ENCODE results near the gene GLI3. TPM values are rescaled to one million over a fixed set of nuclear protein-coding genes. Genes with fewer than 3 reads are reported as not detected.
A peak's percentile ranks its signal among the peaks of the same experiment; 100 is the strongest.

GLI3 gene
- total RNA-seq, 1 donor from 2014 or later, result 17.1 TPM

- DNase-seq (ENCODE audit: low spot score), result peak; percentile 72
Observed at GRCh38 chr7:42236266-42236975, 588 bp downstream of the GLI3 start.

- DNase-seq (ENCODE audit: low spot score), result peak; percentile 37
Observed at GRCh38 chr7:42235741-42236161, 1.3 kb downstream of the GLI3 start.

- DNase-seq (ENCODE audit: low spot score), result no peak
Observed at GRCh38 chr7:42234736-42235135, 2.3 kb downstream of the GLI3 start.

- DNase-seq (ENCODE audit: low spot score), result peak; percentile 91
Observed at GRCh38 chr7:42233695-42234331, 3.2 kb downstream of the GLI3 start.

GRCh38 chr7:42233171-42233570, 3.8 kb downstream of the GLI3 start:
- peak; percentile 98 for DNase-seq (ENCODE audit: low spot score)

- DNase-seq (ENCODE audit: low spot score), result peak; percentile 90
Observed at GRCh38 chr7:42232275-42232674, 4.7 kb downstream of the GLI3 start.

GRCh38 chr7:42231043-42231787, 5.8 kb downstream of the GLI3 start:
- no peak for DNase-seq (ENCODE audit: low spot score)

- peak; percentile 35 for DNase-seq (ENCODE audit: low spot score)
Observed at GRCh38 chr7:42227936-42228591, 8.9 kb downstream of the GLI3 start.

- no peak for DNase-seq (ENCODE audit: low spot score)
Observed at GRCh38 chr7:42227541-42227935, 9.5 kb downstream of the GLI3 start.

- DNase-seq (ENCODE audit: low spot score), result peak; percentile 60
Observed at GRCh38 chr7:42227021-42227420, 10.0 kb downstream of the GLI3 start.

GRCh38 chr7:42226354-42226941, 10.6 kb downstream of the GLI3 start:
- DNase-seq (ENCODE audit: low spot score), result no peak

- no peak for DNase-seq (ENCODE audit: low spot score)
Observed at GRCh38 chr7:42224391-42225003, 12.5 kb downstream of the GLI3 start.

- no peak for DNase-seq (ENCODE audit: low spot score)
Observed at GRCh38 chr7:42222891-42223290, 14.1 kb downstream of the GLI3 start.

GRCh38 chr7:42222125-42222524, 14.9 kb downstream of the GLI3 start:
- no peak for DNase-seq (ENCODE audit: low spot score)

GRCh38 chr7:42221304-42221703, 15.7 kb downstream of the GLI3 start:
- no peak for DNase-seq (ENCODE audit: low spot score)

- peak; percentile 55 for DNase-seq (ENCODE audit: low spot score)
Observed at GRCh38 chr7:42219447-42219846, 17.6 kb downstream of the GLI3 start.

GRCh38 chr7:42218248-42218647, 18.8 kb downstream of the GLI3 start:
- no peak for DNase-seq (ENCODE audit: low spot score)

- DNase-seq (ENCODE audit: low spot score), result no peak
Observed at GRCh38 chr7:42217548-42217947, 19.5 kb downstream of the GLI3 start.

GRCh38 chr7:42217053-42217452, 20.0 kb downstream of the GLI3 start:
- no peak for DNase-seq (ENCODE audit: low spot score)

GRCh38 chr7:42214060-42214679, 22.8 kb downstream of the GLI3 start:
- DNase-seq (ENCODE audit: low spot score), result no peak

GRCh38 chr7:42213093-42213492, 23.9 kb downstream of the GLI3 start:
- no peak for DNase-seq (ENCODE audit: low spot score)
